HEK293T (cell line): ENCODE results near the gene DCP1A.
"Not testable (repeated sequence)": the region's sequence is repeated elsewhere in the genome, so short reads cannot be mapped to it uniquely, and the experiment has no call there.

Experiments
- CTCF ChIA-PET: fragments of 350-600 bp; formaldehyde crosslinking; extraction: SDS; loops from one replicate; lab custom pipeline; 2021; ENCODE audit warnings: antibody characterized with exemption, inconsistent platforms; lab: Yijun Ruan, JAX
- POLR2A ChIA-PET: fragments of 350-600 bp; formaldehyde crosslinking; extraction: SDS; loops from one replicate; lab custom pipeline; 2020; ENCODE audit warnings: antibody characterized with exemption, inconsistent platforms; lab: Yijun Ruan, JAX
- DNase-seq: peaks from one replicate; pipeline ENCODE4 v3.0.0; 2012; ENCODE audit warnings: mixed read lengths; ENCODE audit errors: extremely low spot score
- ARNT ChIP-seq: fragments of 450-650 bp; IDR thresholded peaks from 2 replicates; pipeline ENCODE4 v1.6.1; 2017; ENCODE audit warnings: mild to moderate bottlenecking
- BHLHE40 ChIP-seq: fragments of 450-650 bp; IDR thresholded peaks from 2 replicates; pipeline ENCODE4 v1.6.1; 2016; ENCODE audit warnings: mild to moderate bottlenecking, moderate library complexity, borderline replicate concordance
- CTBP1 ChIP-seq: fragments of 450-650 bp; IDR thresholded peaks from 2 replicates; pipeline ENCODE4 v1.6.1; 2016; ENCODE audit warnings: borderline replicate concordance
- ELF4 ChIP-seq: fragments of 450-650 bp; IDR thresholded peaks from 2 replicates; pipeline ENCODE4 v1.6.1; 2017; ENCODE audit warnings: antibody characterized with exemption
- FOXA1 ChIP-seq: fragments of 450-650 bp; IDR thresholded peaks from 2 replicates; pipeline ENCODE4 v1.6.1; 2016; ENCODE audit warnings: mild to moderate bottlenecking
- FOXK2 ChIP-seq: fragments of 450-650 bp; IDR thresholded peaks from 2 replicates; pipeline ENCODE4 v1.6.1; 2016; ENCODE audit warnings: mild to moderate bottlenecking
- FOXM1 ChIP-seq: fragments of 450-650 bp; IDR thresholded peaks from 2 replicates; pipeline ENCODE4 v1.6.1; 2017; ENCODE audit warnings: mild to moderate bottlenecking, borderline replicate concordance
- HDGF ChIP-seq: fragments of 450-650 bp; IDR thresholded peaks from 2 replicates; pipeline ENCODE4 v1.6.1; 2017; ENCODE audit warnings: antibody characterized with exemption, borderline replicate concordance
- L3MBTL2 ChIP-seq: fragments of 450-650 bp; conservative IDR thresholded peaks from 2 replicates; pipeline ENCODE4 v1.6.1; 2016; ENCODE audit warnings: mild to moderate bottlenecking
- LEF1 ChIP-seq: fragments of 450-650 bp; IDR thresholded peaks from 2 replicates; pipeline ENCODE4 v1.6.1; 2017; ENCODE audit warnings: mild to moderate bottlenecking, borderline replicate concordance
- NFRKB ChIP-seq: fragments of 450-650 bp; IDR thresholded peaks from 2 replicates; pipeline ENCODE4 v1.6.1; 2016; ENCODE audit warnings: mild to moderate bottlenecking, moderate library complexity
- PKNOX1 ChIP-seq: fragments of 450-650 bp; IDR thresholded peaks from 2 replicates; pipeline ENCODE4 v1.6.1; 2016
- SP1 ChIP-seq: fragments of 450-650 bp; IDR thresholded peaks from 2 replicates; pipeline ENCODE4 v1.6.1; 2017
- SUZ12 ChIP-seq: fragments of 450-650 bp; IDR thresholded peaks from 2 replicates; pipeline ENCODE4 v1.6.1; 2016; ENCODE audit warnings: mild to moderate bottlenecking
- TARDBP ChIP-seq: fragments of 450-650 bp; IDR thresholded peaks from 2 replicates; pipeline ENCODE4 v1.6.1; 2016
- ZNF384 ChIP-seq: fragments of 450-650 bp; IDR thresholded peaks from 2 replicates; pipeline ENCODE4 v1.6.1; 2016

The DCP1A gene

GRCh38 chr3:53311882-53312281, 35.5 kb downstream of the DCP1A start:
- POLR2A ChIA-PET: no interaction called here
- TF ChIP-seq CTBP1 (no peak), LEF1 (no peak), ELF4 (no peak), HDGF (no peak), ARNT (no peak), TARDBP (no peak), NFRKB (no peak), ZNF384 (no peak), FOXK2 (no peak), PKNOX1 (no peak), SUZ12 (no peak), FOXA1 (no peak), FOXM1 (no peak), BHLHE40 (no peak), L3MBTL2 (no peak)
- no peak for DNase-seq
- CTCF ChIA-PET: no interaction called here

- ChIA-PET POLR2A (no interaction called here), CTCF (interaction anchor here (0.6 kb wide), 1 partner anchor 41 kb away, joined by 4 read pairs; no protein-coding TSS in a partner anchor)
- no peak for DNase-seq
- TF ChIP-seq ELF4 (no peak), BHLHE40 (no peak), SP1 (no peak)
Measured at GRCh38 chr3:53303957-53304356, 43.4 kb downstream of the DCP1A start.

DNA sequence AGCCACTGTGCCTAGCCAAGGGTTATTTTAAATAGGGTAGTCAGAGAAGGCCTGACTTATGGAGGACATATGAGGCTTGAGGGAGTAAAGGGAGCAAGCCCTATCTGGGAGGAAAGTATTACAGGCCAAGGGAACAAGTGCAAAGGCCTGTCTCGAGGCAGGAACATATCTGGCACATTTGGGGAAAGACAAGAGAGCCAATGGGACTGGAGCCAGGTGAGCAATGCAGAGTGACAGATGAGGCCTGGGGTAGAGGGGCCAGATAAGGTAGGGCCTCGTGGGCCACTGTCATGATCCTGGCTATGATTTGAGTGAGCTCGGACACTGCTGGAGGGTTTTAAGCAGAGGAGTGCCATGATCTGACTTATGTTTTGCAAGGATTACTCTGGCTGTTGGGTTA, 43.8 kb downstream of the DCP1A start:
- ChIA-PET CTCF (no interaction called here), POLR2A (no interaction called here)
- no peak for DNase-seq

DNA sequence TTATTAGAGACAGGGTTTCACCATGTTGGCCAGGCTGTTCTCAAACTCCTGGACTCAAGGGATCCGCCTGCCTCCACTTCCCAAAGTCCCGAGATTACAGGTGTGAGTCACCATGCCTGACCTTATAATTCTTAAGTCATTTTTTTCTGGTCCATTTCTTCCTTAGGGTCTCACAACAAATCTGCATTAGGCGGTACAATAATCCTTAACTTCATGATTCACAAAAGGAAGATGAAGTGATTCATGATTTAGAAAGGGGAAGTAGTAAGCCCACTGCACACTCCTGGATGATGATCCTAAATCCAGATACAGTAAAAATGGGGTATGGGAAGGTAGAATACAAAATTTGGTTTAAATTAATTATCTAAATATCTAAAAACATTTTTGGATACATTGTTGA, 46.5 kb downstream of the DCP1A start:
- DNase-seq: no peak
- TF ChIP-seq ZNF384: no peak
- TF ChIP-seq NFRKB: no peak
- no peak for TF ChIP-seq ELF4
- no peak for TF ChIP-seq CTBP1
- TF ChIP-seq FOXK2: no peak
- no peak for TF ChIP-seq ARNT
- TF ChIP-seq PKNOX1: no peak
- no peak for TF ChIP-seq SUZ12
- TF ChIP-seq LEF1: no peak
- no peak for TF ChIP-seq TARDBP
- no peak for TF ChIP-seq SP1
- no peak for TF ChIP-seq FOXA1
- TF ChIP-seq L3MBTL2: no peak
- no peak for TF ChIP-seq BHLHE40
- TF ChIP-seq FOXM1: no peak
- no peak for TF ChIP-seq HDGF
- ChIA-PET CTCF (interaction anchor here (0.7 kb wide), 1 partner anchor 245 kb away, joined by 3 read pairs; no protein-coding TSS in a partner anchor), POLR2A (no interaction called here)

More for the DNA sequence above, 43.8 kb downstream of the DCP1A start:
- TF ChIP-seq FOXA1: no peak
- TF ChIP-seq SUZ12: no peak
- no peak for TF ChIP-seq ZNF384
- no peak for TF ChIP-seq ELF4
- TF ChIP-seq BHLHE40: no peak
- no peak for TF ChIP-seq CTBP1
- TF ChIP-seq LEF1: no peak
- no peak for TF ChIP-seq FOXK2
- TF ChIP-seq L3MBTL2: no peak
- no peak for TF ChIP-seq SP1
- TF ChIP-seq HDGF: no peak
- no peak for TF ChIP-seq TARDBP
- no peak for TF ChIP-seq ARNT
- no peak for TF ChIP-seq PKNOX1
- no peak for TF ChIP-seq NFRKB
- TF ChIP-seq FOXM1: no peak

GRCh38 chr3:53299611-53300023, 47.7 kb downstream of the DCP1A start:
- CTCF ChIA-PET: interaction anchor here (0.7 kb wide), 1 partner anchor 45 kb away, joined by 5 read pairs; no protein-coding TSS in a partner anchor
- peak; percentile 60 for DNase-seq
- TF ChIP-seq PKNOX1: peak; percentile 60
- POLR2A ChIA-PET: not testable (repeated sequence)

- DNase-seq: no peak
- ChIA-PET CTCF (no interaction called here), POLR2A (no interaction called here)
- TF ChIP-seq ELF4 (no peak), LEF1 (no peak), PKNOX1 (no peak)
Measured at GRCh38 chr3:53295410-53295809, 51.9 kb downstream of the DCP1A start.
